ENCODE results near the gene TRIM67.
"Not testable (repeated sequence)": the region's sequence is repeated elsewhere in the genome, so short reads cannot be mapped to it uniquely, and the experiment has no call there.

Gene TRIM67

DNA sequence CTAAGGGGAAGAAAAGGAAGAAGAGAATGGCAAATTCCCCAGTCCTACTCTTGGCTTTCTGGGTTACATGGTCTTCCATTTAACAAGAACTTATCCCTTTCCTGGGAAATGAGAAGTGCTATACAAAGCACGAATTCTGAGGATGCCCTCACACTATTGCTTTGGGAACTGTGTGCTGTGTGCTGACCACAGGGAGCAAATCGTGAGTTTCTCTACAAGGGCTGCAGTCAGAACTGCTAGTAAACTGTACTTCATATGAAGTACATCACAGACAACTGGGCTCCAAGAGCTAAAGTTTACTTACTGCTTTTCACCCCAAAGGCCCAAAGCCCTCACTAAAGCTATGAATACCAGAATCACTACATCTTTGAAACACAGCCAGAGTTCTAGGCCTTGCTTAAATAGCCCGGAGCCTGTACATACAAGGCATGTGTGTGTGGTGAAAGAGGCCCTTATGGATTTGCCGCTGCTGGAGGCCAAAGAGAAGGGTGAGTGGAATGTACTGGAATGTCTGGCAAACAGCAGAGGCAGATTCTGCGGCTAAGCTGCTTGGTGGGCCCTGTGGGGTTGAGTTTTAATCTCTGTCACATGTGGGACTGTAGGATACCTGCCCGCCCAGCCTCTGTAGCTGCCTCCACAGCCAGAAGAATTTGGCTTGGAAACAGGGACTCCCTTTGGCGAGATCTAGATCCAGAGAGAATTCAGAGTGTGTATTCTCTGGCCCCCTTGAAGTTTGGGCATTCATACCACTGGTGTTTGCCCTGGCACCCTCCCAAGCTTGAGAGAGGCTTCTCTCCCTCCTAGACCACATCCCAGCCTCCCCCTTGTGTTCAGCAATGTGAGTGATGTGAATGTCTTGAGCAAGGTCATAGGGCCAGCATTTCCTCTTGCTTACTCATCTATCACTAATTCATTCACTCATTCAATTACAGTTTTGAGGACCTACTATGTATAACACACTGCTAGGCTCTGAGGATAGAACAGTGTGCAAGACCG lies 21.9 kb upstream of the TRIM67 start:
- H3K36me3 Mint-ChIP-seq (ENCODE audit: low read depth): peaks cover 1% of the 10 kb centered on the region
- no peaks in the 10 kb centered on the region for H3K9me3 Mint-ChIP-seq
- H3K4me3 Mint-ChIP-seq: no peak overlapping the region
- H3K27ac Mint-ChIP-seq: no peak overlapping the region
- H3K27me3 Mint-ChIP-seq (ENCODE audit: low read depth): peaks cover 25% of the 10 kb centered on the region
- H3K4me1 Mint-ChIP-seq (ENCODE audit: low read depth): peaks cover 3% of the 10 kb centered on the region

DNA sequence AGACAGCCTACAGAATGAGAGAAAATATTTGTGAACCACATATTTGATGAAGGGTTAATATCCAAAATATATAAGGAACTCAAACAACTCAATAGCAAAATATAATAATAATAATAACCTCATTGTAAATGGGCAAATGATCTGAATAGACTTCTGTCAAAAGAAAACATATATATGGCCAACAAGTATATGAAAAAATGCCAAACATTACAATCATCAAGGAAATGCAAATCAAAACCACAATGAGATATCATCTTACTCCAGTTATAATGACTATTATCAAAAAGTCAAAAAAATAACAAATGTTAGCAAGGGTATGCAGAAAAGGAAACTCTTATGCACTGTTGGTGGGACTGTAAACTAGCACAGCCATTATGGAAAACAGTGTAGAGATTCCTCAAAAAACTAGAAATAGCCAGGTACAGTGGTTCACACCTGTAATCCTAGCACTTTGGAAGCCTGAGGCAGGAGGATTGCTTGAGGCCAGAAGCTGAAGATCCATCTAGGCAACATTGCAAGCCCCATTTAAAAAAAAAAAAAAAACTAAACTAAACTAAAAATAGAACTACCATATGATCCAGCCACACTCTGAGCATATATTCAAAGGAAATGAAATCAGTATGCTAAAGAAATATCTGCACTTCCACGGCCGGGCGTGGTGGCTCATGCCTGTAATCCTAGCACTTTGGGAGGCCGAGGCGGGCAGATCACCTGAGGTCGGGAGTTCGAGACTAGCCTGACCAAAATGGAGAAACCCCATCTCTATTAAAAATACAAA lies 17.3 kb upstream of the TRIM67 start:
- H3K4me1 Mint-ChIP-seq (ENCODE audit: low read depth): no peaks in the 10 kb centered on the region
- H3K9me3 Mint-ChIP-seq: no peaks in the 10 kb centered on the region
- no peak overlapping the region for H3K27ac Mint-ChIP-seq
- peaks cover 30% of the 10 kb centered on the region for H3K27me3 Mint-ChIP-seq (ENCODE audit: low read depth)
- no peak overlapping the region for H3K4me3 Mint-ChIP-seq
- H3K36me3 Mint-ChIP-seq (ENCODE audit: low read depth): peaks cover 1% of the 10 kb centered on the region

DNA sequence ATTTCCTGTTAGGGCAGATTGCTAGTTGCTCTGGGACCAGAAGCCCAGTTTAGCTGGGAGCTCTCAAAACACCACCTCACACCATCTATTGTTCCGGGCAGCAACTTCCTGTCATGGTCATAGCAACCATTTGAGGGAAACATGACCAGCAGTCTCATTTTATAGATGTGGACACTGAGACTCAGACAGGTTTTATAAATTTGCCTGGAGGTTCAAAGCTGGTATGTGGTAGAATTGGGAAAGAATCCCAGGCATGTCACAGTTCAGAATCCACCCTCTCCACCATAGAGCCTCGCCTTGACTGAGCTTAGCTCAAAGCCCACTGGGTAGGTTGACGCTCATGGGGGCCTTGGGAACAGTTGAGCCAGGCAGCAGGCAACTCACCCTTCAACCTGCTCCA lies 14.0 kb upstream of the TRIM67 start:
- Mint-ChIP-seq H3K4me3 (no peak overlapping the region), H3K9me3 (no peaks in the 10 kb centered on the region), H3K36me3 (ENCODE audit: low read depth) (no peaks in the 10 kb centered on the region), H3K4me1 (ENCODE audit: low read depth) (no peaks in the 10 kb centered on the region), H3K27ac (no peak overlapping the region), H3K27me3 (ENCODE audit: low read depth) (peaks cover 17% of the 10 kb centered on the region)

DNA sequence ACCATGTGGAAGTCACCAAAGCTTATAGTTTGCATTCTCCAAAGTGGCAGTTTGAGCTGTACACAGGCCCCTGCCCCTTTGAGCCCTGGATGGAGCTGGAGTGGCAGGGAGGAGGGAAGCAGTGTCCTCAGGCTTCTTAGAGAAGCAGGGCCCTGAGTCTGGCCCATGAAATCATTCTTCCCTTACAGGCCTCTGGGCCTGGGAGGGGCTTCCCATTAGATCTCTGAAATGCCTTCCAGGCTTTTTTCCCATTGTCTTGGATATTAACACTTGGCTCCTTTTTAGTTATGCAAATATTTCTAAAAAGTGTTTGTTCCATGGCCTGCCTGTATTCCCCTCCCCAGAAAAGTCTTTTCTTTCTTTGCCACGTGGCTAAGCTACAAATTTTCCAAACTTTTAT lies 10.0 kb upstream of the TRIM67 start:
- H3K27ac Mint-ChIP-seq: no peak overlapping the region
- no peaks in the 10 kb centered on the region for H3K36me3 Mint-ChIP-seq (ENCODE audit: low read depth)
- no peaks in the 10 kb centered on the region for H3K4me1 Mint-ChIP-seq (ENCODE audit: low read depth)
- no peaks in the 10 kb centered on the region for H3K9me3 Mint-ChIP-seq
- H3K4me3 Mint-ChIP-seq: no peak overlapping the region
- peaks cover 21% of the 10 kb centered on the region for H3K27me3 Mint-ChIP-seq (ENCODE audit: low read depth)

DNA sequence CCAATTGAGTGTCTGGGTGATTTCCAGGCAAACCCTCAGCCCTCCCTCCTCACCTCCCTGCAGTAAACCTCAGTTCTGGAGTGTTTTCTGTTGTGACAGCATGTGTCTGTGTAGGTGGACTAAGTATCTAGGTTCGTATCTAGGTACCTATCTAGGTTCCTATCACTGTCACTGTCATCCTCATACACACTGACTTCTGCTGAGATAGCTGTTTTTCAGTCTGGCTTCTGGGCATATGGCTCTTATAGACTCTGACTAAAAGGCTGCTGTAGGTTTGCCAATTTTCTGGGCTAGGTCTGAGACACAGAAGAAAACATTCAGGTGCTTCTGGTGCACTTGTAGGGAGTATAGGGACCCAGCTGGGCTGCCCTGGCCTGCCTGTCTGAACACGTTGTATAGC lies 8.1 kb upstream of the TRIM67 start:
- no peak overlapping the region for H3K4me3 Mint-ChIP-seq
- H3K27me3 Mint-ChIP-seq (ENCODE audit: low read depth): peaks cover 33% of the 10 kb centered on the region
- H3K9me3 Mint-ChIP-seq: no peaks in the 10 kb centered on the region

DNA sequence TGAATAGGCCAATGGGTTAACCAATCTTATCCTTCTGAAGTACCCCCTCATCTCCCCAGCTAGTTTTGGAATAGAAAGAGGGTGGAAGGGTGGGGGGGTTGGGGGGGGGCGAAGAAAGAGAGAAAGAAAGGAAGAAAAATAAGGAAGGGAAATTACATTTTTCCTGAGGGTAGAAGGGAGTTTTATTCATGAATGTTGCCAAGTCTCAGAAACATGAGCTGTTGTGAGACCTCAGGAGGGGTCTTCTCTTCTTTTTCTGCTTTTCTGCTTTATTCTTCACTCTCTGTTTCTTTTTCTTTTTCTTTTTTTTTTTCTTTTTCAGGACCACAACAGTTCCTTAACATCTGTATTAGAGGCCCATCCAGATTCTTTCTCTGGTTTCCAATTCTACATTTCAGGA lies 6.0 kb upstream of the TRIM67 start:
- Mint-ChIP-seq H3K36me3 (ENCODE audit: low read depth) (no peaks in the 10 kb centered on the region), H3K4me1 (ENCODE audit: low read depth) (no peaks in the 10 kb centered on the region), H3K27ac (no peak overlapping the region), H3K9me3 (no peaks in the 10 kb centered on the region), H3K4me3 (no peak overlapping the region), H3K27me3 (ENCODE audit: low read depth) (peaks cover 53% of the 10 kb centered on the region)

More for the DNA sequence above, 8.1 kb upstream of the TRIM67 start:
- H3K4me1 Mint-ChIP-seq (ENCODE audit: low read depth): no peaks in the 10 kb centered on the region
- no peak overlapping the region for H3K27ac Mint-ChIP-seq
- H3K36me3 Mint-ChIP-seq (ENCODE audit: low read depth): no peaks in the 10 kb centered on the region

DNA sequence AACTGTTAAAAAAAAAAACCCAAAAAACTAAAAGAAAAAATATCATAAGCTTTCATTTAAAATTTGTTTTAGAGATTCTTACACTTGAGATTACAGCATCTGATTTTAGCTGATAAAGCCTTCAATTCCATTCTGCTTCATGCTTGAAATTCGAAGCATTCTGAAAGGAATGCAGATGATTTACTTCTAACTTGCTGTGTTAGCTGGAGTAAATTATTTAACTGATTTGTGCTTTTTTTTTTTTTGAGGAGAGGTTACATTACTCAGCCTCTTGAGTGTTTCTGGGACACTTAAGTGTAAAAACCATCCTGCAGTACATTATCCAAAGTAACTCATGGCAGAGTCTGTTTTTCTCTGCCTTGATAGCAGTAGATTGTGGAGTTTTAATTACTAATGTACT lies 4.5 kb upstream of the TRIM67 start:
- H3K36me3 Mint-ChIP-seq (ENCODE audit: low read depth): no peaks in the 10 kb centered on the region
- H3K9me3 Mint-ChIP-seq: no peaks in the 10 kb centered on the region
- H3K27ac Mint-ChIP-seq: no peak overlapping the region
- peaks cover 63% of the 10 kb centered on the region for H3K27me3 Mint-ChIP-seq (ENCODE audit: low read depth)
- H3K4me1 Mint-ChIP-seq (ENCODE audit: low read depth): no peaks in the 10 kb centered on the region
- H3K4me3 Mint-ChIP-seq: no peak overlapping the region

DNA sequence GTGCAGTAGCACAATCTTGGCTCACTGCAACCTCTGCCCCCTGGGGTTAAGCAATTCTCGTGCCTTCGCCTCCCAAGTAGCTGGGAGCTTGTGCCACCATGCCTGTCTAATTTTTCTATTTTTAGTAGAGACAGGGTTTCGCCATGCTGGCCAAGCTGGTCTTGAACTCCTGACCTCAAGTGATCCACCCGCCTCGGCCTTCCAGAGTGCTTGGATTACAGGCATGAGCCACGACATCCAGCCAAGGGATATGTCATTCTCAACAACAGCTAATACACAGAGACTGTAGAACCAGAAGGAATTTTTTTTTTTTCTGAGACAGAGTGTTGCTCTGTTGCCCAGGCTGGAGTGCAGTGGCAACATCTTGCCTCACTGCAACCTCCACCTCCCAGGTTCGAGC lies 3.7 kb upstream of the TRIM67 start:
- H3K27ac Mint-ChIP-seq; H3K9me3 Mint-ChIP-seq; H3K4me3 Mint-ChIP-seq; H3K36me3 Mint-ChIP-seq (ENCODE audit: low read depth); H3K4me1 Mint-ChIP-seq (ENCODE audit: low read depth): not testable (repeated sequence)
- H3K27me3 Mint-ChIP-seq (ENCODE audit: low read depth): peaks cover 60% of the 10 kb centered on the region

DNA sequence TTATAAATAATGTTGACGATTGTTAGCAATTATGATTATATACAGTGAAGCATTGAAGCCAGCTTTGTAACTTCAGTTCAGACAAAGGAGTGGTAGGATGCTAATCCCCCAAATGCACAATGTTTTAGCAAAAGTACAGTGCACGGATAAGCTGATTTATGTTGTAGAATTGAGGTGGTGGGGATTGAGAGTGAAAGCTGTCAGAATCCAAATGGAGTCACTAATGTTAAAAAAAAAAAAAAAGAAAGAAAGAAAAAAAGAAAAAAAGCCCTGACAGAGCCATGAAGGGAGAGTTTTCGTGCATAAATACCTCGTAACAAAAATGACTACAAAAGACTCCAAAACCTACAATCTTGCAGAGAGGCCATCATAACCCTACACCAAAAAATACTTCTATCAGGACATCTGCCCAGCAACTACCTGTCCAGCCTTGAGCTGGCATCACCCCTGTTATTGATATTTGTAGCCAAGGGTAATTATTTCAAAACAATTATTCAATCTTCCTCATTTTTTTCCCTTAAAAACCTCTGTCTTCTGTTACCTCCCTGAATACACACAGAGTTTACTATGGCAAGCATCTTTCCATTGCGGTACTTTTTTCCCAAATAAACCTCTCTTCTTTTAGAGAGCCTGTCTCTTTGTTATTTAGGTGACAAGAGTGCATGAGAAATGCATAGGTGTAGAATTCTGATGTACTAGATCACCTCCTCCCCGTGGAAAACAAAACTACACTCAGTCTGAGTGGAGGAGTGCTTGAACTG lies 2.5 kb upstream of the TRIM67 start:
- Mint-ChIP-seq H3K27me3 (ENCODE audit: low read depth) (peaks cover 62% of the 10 kb centered on the region), H3K4me3 (no peak overlapping the region), H3K4me1 (ENCODE audit: low read depth) (no peaks in the 10 kb centered on the region), H3K9me3 (no peaks in the 10 kb centered on the region), H3K27ac (no peak overlapping the region), H3K36me3 (ENCODE audit: low read depth) (no peaks in the 10 kb centered on the region)

DNA sequence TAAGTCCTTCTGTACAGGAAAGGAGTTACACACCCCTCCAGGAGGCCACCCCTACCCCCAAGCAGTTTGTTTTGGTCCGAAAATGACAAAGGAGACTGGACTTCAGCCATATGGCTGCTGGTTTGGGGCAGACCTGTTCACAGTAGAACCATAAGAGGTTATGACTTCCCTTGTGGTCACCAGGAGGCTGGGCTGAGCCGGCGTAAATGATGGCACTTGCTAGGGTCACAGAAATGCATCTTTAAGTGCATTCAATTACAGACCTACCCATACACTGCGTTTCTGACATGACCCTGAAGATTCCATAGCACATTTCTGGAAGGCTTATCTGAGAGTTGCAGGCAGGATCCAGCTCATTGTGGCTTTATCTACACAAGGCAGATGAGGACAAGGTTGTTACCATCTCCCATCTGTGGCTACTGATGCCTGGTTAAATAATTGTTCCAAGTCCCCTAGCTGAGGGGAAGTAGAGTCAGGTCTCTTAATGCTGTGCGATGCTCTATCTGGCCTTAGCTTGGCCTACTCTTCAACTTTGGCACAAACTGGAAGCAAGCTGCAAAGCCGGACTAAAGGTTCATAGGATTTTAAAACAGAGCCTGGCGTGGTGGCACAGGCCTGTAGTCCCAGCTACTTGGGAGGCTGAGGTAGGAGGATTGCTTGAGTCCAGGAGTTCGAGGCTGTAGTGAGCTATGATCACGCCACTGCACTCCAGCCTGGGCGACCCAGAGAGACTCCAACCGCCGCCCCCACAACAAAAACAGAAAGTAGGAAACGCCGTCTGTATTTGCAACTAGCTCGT lies 1.7 kb upstream of the TRIM67 start:
- H3K27ac Mint-ChIP-seq: no peak overlapping the region
- no peak overlapping the region for H3K4me3 Mint-ChIP-seq
- no peaks in the 10 kb centered on the region for H3K4me1 Mint-ChIP-seq (ENCODE audit: low read depth)
- no peaks in the 10 kb centered on the region for H3K36me3 Mint-ChIP-seq (ENCODE audit: low read depth)
- H3K9me3 Mint-ChIP-seq: no peaks in the 10 kb centered on the region
- H3K27me3 Mint-ChIP-seq (ENCODE audit: low read depth): peaks cover 66% of the 10 kb centered on the region

DNA sequence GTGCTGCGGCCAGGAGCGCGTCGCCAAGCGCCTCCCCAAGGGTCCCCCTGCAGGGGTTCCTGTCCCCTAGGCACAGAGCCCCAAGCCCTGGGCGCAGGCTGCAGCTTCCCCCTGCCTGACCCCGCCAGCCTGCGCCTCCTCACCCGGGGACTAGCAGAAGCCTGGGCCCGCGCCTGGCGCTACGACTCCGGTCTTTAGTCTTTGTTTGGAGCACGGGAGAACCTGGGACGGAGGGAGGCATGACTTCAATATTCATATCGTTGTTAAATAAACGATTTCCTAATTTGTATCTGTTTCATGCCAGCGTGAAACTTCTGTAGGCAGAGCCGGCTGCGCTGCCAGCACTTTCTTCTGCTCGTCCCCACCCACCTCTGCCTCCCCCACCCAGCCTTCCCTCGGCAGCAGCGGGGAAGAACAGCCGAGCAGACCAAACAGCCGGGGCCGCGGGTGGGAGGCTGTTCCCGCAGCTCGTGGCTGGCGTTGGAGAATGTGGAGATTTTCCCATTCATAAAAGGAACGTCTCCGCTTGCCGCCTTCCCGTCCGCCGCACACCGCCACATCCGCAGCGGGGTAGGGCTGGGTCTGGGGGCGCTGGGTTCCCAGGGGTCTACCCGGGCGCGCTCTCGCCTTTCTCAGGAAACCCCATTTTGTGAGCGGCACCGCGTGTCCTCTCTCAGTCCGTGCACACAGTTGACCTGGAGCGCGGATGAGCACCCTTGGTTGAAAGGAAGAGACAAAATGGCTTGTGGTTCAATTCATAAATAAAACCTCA lies 777 bp upstream of the TRIM67 start:
- Mint-ChIP-seq H3K36me3 (ENCODE audit: low read depth) (no peaks in the 10 kb centered on the region), H3K9me3 (no peaks in the 10 kb centered on the region), H3K27me3 (ENCODE audit: low read depth) (peaks cover 70% of the 10 kb centered on the region), H3K27ac (no peak overlapping the region), H3K4me3 (no peak overlapping the region), H3K4me1 (ENCODE audit: low read depth) (no peaks in the 10 kb centered on the region)

DNA sequence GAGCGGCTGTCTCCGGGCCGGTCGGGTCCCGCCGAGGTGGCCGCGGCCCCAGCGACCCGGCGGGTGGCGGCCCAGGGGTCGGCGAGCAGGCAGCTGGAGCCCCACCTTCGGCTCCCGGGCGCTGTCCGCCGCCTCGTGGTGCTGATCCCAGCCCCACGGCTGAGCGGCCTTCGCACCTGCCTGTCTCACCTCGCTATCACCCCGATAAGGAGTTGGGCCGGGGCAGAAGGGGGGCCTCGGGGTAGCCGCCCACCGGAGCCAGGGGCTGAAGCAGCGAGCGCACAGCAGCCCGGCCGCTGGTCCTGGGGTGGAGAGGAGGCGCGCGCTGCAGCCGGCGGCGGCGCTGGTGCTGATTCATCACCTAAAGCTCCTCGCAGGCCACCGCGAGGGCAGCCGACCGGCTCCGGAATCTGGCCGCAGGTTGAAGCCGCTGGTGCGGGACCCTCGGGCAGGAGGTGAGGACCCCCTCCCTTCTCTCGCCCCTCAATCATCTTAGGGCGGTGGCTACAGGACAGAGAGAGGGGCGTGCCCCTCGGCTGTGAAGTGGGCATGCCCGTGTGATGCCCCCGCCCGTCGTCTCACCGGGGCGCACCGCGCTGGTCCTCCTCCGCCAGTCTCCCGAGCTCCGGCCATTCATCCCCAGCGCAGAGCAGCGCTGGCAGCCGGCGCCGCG lies 575 bp downstream of the TRIM67 start:
- H3K4me1 Mint-ChIP-seq (ENCODE audit: low read depth): no peaks in the 10 kb centered on the region
- no peak overlapping the region for H3K27ac Mint-ChIP-seq
- peaks cover 65% of the 10 kb centered on the region for H3K27me3 Mint-ChIP-seq (ENCODE audit: low read depth)
- no peaks in the 10 kb centered on the region for H3K9me3 Mint-ChIP-seq
- no peak overlapping the region for H3K4me3 Mint-ChIP-seq
- no peaks in the 10 kb centered on the region for H3K36me3 Mint-ChIP-seq (ENCODE audit: low read depth)
